Progenitor cell of endocrine pancreas (in vitro differentiated cells): Measurements from ENCODE around the gene LEMD2. TPM values are rescaled to one million over a fixed set of nuclear protein-coding genes. Genes with fewer than 3 reads are reported as not detected.
A peak's percentile ranks its signal among the peaks of the same experiment; 100 is the strongest.

Experiments
- DNase-seq: peaks from one replicate; pipeline ENCODE4 v3.0.0; 2021; ENCODE audit warnings: low spot score; ENCODE audit not compliant: unreplicated experiment
- H3K27ac Mint-ChIP-seq: 2 replicates; pipeline ENCODE4 v1.8.0; 2021; ENCODE audit warnings: mild to moderate bottlenecking, moderate library complexity, mixed read lengths
- H3K27me3 Mint-ChIP-seq: 2 replicates; pipeline ENCODE4 v1.8.0; 2021; ENCODE audit warnings: mixed read lengths
- H3K36me3 Mint-ChIP-seq: 2 replicates; pipeline ENCODE4 v1.8.0; 2022; ENCODE audit warnings: mixed read lengths; ENCODE audit not compliant: insufficient read depth
- H3K4me1 Mint-ChIP-seq: 2 replicates; pipeline ENCODE4 v1.8.0; 2021; ENCODE audit warnings: low read depth, mixed read lengths
- H3K4me3 Mint-ChIP-seq: 2 replicates; pipeline ENCODE4 v1.8.0; 2021; ENCODE audit warnings: low read depth, mild to moderate bottlenecking, moderate library complexity, mixed read lengths
- H3K9me3 Mint-ChIP-seq: 2 replicates; pipeline ENCODE4 v1.8.0; 2021; ENCODE audit warnings: low read depth, mixed read lengths
- total RNA-seq: library from RNA; stranded (reverse); gene quantifications from 2 replicates; pipeline ENCODE4 v1.2.1, GENCODE V29; 2021
- TF ChIP-seq, protein P1 (sequence below): fragments of 200-600 bp; sonication (generic); IDR thresholded peaks from one replicate; pipeline ENCODE4 v1.5.0; 2021; ENCODE audit warnings: antibody characterized with exemption, mild to moderate bottlenecking; ENCODE audit not compliant: unreplicated experiment

Gene LEMD2
- total RNA-seq, 1 donor from 2014 or later: 69.9 TPM

DNA sequence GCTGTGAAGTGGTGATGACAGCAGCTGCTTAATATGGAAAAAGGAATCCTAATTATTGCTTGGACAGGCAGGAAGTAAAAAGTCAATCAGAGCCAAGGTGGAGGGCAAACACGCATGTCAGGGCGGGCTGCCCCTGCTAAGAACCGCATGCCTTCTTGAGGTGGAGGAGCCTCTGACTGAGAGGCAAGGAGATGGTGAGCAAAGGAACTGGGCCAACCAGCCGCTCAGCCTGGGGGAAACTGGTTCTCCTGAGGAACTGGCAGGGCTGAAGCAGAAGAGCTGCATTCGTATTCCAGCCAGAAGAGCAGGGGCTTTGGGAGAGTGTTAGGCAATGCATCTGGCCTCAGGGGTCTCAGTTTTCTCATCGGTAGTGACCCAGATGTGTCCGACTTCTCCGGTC, 28.0 kb upstream of the LEMD2 start:
- Mint-ChIP-seq H3K27ac (no peak overlapping the region), H3K4me3 (no peak overlapping the region), H3K4me1 (no peaks in the 10 kb centered on the region), H3K9me3 (no peaks in the 10 kb centered on the region), H3K36me3 (no peaks in the 10 kb centered on the region), H3K27me3 (peaks cover 37% of the 10 kb centered on the region)
- TF ChIP-seq, protein P1, sequence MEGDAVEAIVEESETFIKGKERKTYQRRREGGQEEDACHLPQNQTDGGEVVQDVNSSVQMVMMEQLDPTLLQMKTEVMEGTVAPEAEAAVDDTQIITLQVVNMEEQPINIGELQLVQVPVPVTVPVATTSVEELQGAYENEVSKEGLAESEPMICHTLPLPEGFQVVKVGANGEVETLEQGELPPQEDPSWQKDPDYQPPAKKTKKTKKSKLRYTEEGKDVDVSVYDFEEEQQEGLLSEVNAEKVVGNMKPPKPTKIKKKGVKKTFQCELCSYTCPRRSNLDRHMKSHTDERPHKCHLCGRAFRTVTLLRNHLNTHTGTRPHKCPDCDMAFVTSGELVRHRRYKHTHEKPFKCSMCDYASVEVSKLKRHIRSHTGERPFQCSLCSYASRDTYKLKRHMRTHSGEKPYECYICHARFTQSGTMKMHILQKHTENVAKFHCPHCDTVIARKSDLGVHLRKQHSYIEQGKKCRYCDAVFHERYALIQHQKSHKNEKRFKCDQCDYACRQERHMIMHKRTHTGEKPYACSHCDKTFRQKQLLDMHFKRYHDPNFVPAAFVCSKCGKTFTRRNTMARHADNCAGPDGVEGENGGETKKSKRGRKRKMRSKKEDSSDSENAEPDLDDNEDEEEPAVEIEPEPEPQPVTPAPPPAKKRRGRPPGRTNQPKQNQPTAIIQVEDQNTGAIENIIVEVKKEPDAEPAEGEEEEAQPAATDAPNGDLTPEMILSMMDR: no peak
- DNase-seq: no peak

GRCh38 chr6:33815854-33816253, 26.9 kb upstream of the LEMD2 start:
- Mint-ChIP-seq H3K27ac (no peak overlapping the region), H3K27me3 (peaks cover 44% of the 10 kb centered on the region), H3K9me3 (no peaks in the 10 kb centered on the region), H3K36me3 (no peaks in the 10 kb centered on the region), H3K4me3 (no peak overlapping the region), H3K4me1 (no peaks in the 10 kb centered on the region)
- no peak for DNase-seq
- TF ChIP-seq, protein P1: no peak

GRCh38 chr6:33813990-33814985, 25.4 kb upstream of the LEMD2 start:
- H3K4me3 Mint-ChIP-seq: no peak overlapping the region
- TF ChIP-seq, protein P1: no peak
- no peak for DNase-seq
- no peaks in the 10 kb centered on the region for H3K9me3 Mint-ChIP-seq
- H3K36me3 Mint-ChIP-seq: no peaks in the 10 kb centered on the region
- H3K27ac Mint-ChIP-seq: no peak overlapping the region
- peaks cover 48% of the 10 kb centered on the region for H3K27me3 Mint-ChIP-seq
- H3K4me1 Mint-ChIP-seq: no peaks in the 10 kb centered on the region

GRCh38 chr6:33813246-33813904, 24.4 kb upstream of the LEMD2 start:
- Mint-ChIP-seq H3K4me3 (no peak overlapping the region), H3K27me3 (peaks cover 57% of the 10 kb centered on the region), H3K9me3 (no peaks in the 10 kb centered on the region), H3K4me1 (no peaks in the 10 kb centered on the region), H3K36me3 (no peaks in the 10 kb centered on the region), H3K27ac (no peak overlapping the region)
- TF ChIP-seq, protein P1: no peak
- no peak for DNase-seq

GRCh38 chr6:33812669-33813068, 23.7 kb upstream of the LEMD2 start:
- Mint-ChIP-seq H3K4me1 (no peaks in the 10 kb centered on the region), H3K9me3 (no peaks in the 10 kb centered on the region), H3K36me3 (no peaks in the 10 kb centered on the region), H3K27ac (peak overlapping the region; percentile 45), H3K4me3 (no peak overlapping the region), H3K27me3 (peaks cover 64% of the 10 kb centered on the region)
- peak; percentile 80 for DNase-seq
- TF ChIP-seq, protein P1: peak; percentile 52
